GM21717 (cell line): ENCODE data around the gene CAND2.

ENCODE experiments used
- ATAC-seq: cut with Tn5 transposase; IDR thresholded peaks from one replicate; pipeline ENCODE4 v1.9.1; 2021; ENCODE audit warnings: mild to moderate bottlenecking, moderate library complexity; ENCODE audit not compliant: unreplicated experiment

CAND2 gene

GRCh38 chr3:12882336-12883310 is 86.1 kb downstream of the CAND2 start:
- ATAC-seq = no peak

GRCh38 chr3:12884186-12884680 is 87.8 kb downstream of the CAND2 start:
- no peak for ATAC-seq
